HEK293 (cell line): ENCODE measurements around the gene DHX57.

ENCODE experiments used
- CTCF ChIA-PET: fragments of 350-600 bp; formaldehyde crosslinking; extraction: SDS; loops from one replicate; lab custom pipeline; 2021; ENCODE audit warnings: antibody characterized with exemption; lab: Yijun Ruan, JAX
- POLR2A ChIA-PET: fragments of 300-600 bp; formaldehyde crosslinking; extraction: SDS; loops from one replicate; lab custom pipeline; 2020; ENCODE audit warnings: antibody characterized with exemption, inconsistent platforms; lab: Yijun Ruan, JAX
- H3K27ac ChIP-seq: fragments of 200-500 bp; sonication (Bioruptor generic); 2 replicates; pipeline ENCODE4 v1.5.1; 2014; ENCODE audit warnings: low read depth, low read length, control low read depth, inconsistent platforms; ENCODE audit errors: extremely low read depth
- H3K36me3 ChIP-seq, 2 experiments: fragments of 200-500 bp in 1 of 2; sonication (Bioruptor generic) in 1 of 2; 1 replicate in 1 of 2; 2 replicates in 1 of 2; pipeline ENCODE4 v1.5.1; 2014 to 2017; ENCODE audit warnings: inconsistent platforms in 2 of 2, low read length in 2 of 2; ENCODE audit not compliant: control insufficient read depth in 2 of 2, insufficient read depth in 1 of 2
- H3K4me1 ChIP-seq: fragments of 200-500 bp; sonication (Bioruptor generic); 2 replicates; pipeline ENCODE4 v1.5.1; 2014; ENCODE audit warnings: mild to moderate bottlenecking, low read length, inconsistent platforms; ENCODE audit not compliant: control insufficient read depth, insufficient read depth
- H3K4me3 ChIP-seq: 2 replicates; pipeline ENCODE4 v1.5.1; 2011; ENCODE audit warnings: low read depth, mild to moderate bottlenecking, control low read depth, low read length, moderate library complexity
- H3K9me3 ChIP-seq: fragments of 200-500 bp; sonication (Bioruptor generic); 2 replicates; pipeline ENCODE4 v1.5.1; 2014; ENCODE audit warnings: low read depth, low read length, inconsistent platforms; ENCODE audit not compliant: control insufficient read depth, insufficient read depth
- CTCF ChIP-seq: fragments of 450-650 bp; formaldehyde crosslinking; IDR thresholded peaks from 2 replicates; pipeline ENCODE4 v1.5.1; 2016; ENCODE audit warnings: missing biosample characterization, missing genetic modification characterization
- PRDM2 ChIP-seq: fragments of 450-650 bp; formaldehyde crosslinking; IDR thresholded peaks from 2 replicates; pipeline ENCODE4 v1.5.1; 2016; ENCODE audit warnings: missing biosample characterization, missing genetic modification characterization, borderline replicate concordance
- ZBTB1 ChIP-seq: fragments of 450-650 bp; formaldehyde crosslinking; IDR thresholded peaks from 2 replicates; pipeline ENCODE4 v1.5.1; 2016; ENCODE audit warnings: missing biosample characterization, missing genetic modification characterization
- ZBTB17 ChIP-seq: fragments of 450-650 bp; formaldehyde crosslinking; IDR thresholded peaks from 2 replicates; pipeline ENCODE4 v1.5.1; 2016; ENCODE audit warnings: missing biosample characterization, missing genetic modification characterization
- ZFP69B ChIP-seq: fragments of 450-650 bp; formaldehyde crosslinking; IDR thresholded peaks from 2 replicates; pipeline ENCODE4 v1.5.1; 2016; ENCODE audit warnings: missing biosample characterization, missing genetic modification characterization
- ZNF426 ChIP-seq: fragments of 450-650 bp; formaldehyde crosslinking; IDR thresholded peaks from 2 replicates; pipeline ENCODE4 v1.5.1; 2017; ENCODE audit warnings: missing biosample characterization, missing genetic modification characterization, mild to moderate bottlenecking, inconsistent platforms, moderate library complexity
- ZNF510 ChIP-seq: fragments of 450-650 bp; formaldehyde crosslinking; IDR thresholded peaks from 2 replicates; pipeline ENCODE4 v1.5.1; 2018; ENCODE audit warnings: mild to moderate bottlenecking, missing genetic modification characterization, missing biosample characterization; ENCODE audit not compliant: insufficient replicate concordance
- ZNF660 ChIP-seq: fragments of 450-650 bp; IDR thresholded peaks from 2 replicates; pipeline ENCODE4 v1.5.1; 2018; ENCODE audit warnings: missing biosample characterization, mild to moderate bottlenecking, missing genetic modification characterization
- ZNF692 ChIP-seq: fragments of 450-650 bp; formaldehyde crosslinking; IDR thresholded peaks from 2 replicates; pipeline ENCODE4 v1.5.1; 2016; ENCODE audit warnings: missing biosample characterization, missing genetic modification characterization

Gene DHX57

GRCh38 chr2:38750891-38751595 lies 124.7 kb downstream of the DHX57 start, which contains the start of gene SRSF7 (continued):
- TF ChIP-seq ZBTB1 (peak; percentile 59; the same call in 1 of the 2 replicates), ZFP69B (tag by site-specific recombination) (no peak)

- ChIA-PET POLR2A (interaction anchor here (0.5 to 2.2 kb wide), 48 partner anchors 9 to 530 kb away, joined by 3 to 85 read pairs (median 7); partner anchors contain the start of genes ATL2, DHX57, GALM and GEMIN6), CTCF (interaction anchor here (1.0 kb wide), 2 partner anchors 43 to 71 kb away, joined by 3 to 4 read pairs; no protein-coding TSS in a partner anchor)
- Histone ChIP-seq H3K4me3 (peak overlapping the region; percentile 84), H3K27ac (peak overlapping the region; percentile 97), H3K4me1 (peaks cover 5% of the 10 kb centered on the region; the same call in 1 of the 2 replicates), H3K36me3 (peaks cover 31 to 51% of the 10 kb centered on the region in 2 experiments), H3K9me3 (no peaks in the 10 kb centered on the region)
- TF ChIP-seq ZNF510 (tag by site-specific recombination) (peak; percentile 14), PRDM2 (no peak), CTCF (tag by site-specific recombination) (no peak), ZNF692 (tag by site-specific recombination) (no peak), ZNF660 (tag by site-specific recombination) (0 out of 2 replicates have a peak, but pooled peaks have one; percentile 14)
Observed at GRCh38 chr2:38750011-38750890, 125.5 kb downstream of the DHX57 start.

- ChIA-PET CTCF (interaction anchor here (0.6 to 1.4 kb wide), 5 partner anchors 10 to 434 kb away, joined by 3 to 5 read pairs (median 3); no protein-coding TSS in a partner anchor), POLR2A (no interaction called here)
- no peak overlapping the region for H3K27ac ChIP-seq
- no peaks in the 10 kb centered on the region for H3K9me3 ChIP-seq
- TF ChIP-seq ZNF426 (tag by site-specific recombination) (no peak), ZBTB17 (peak; percentile 38)
- H3K4me1 ChIP-seq: peaks cover 5% of the 10 kb centered on the region; the same call in 1 of the 2 replicates
- peak overlapping the region; percentile 84 for H3K4me3 ChIP-seq
- peaks cover 42 to 62% of the 10 kb centered on the region in 2 experiments for H3K36me3 ChIP-seq
Observed at GRCh38 chr2:38748943-38749804, 126.6 kb downstream of the DHX57 start.
